WI38 (cell line): Measurements from ENCODE around the gene WIPI1.
"Not testable (repeated sequence)": the region's sequence is repeated elsewhere in the genome, so short reads cannot be mapped to it uniquely, and the experiment has no call there.

ENCODE experiments used
- H3K4me3 ChIP-seq: 2 replicates; pipeline ENCODE4 v1.5.1; 2011; ENCODE audit warnings: low read depth, mild to moderate bottlenecking, control low read depth, low read length
- CTCF ChIP-seq: IDR thresholded peaks from 2 replicates; pipeline ENCODE4 v1.5.1; 2012; ENCODE audit warnings: low read depth, mild to moderate bottlenecking, control low read depth, low read length

WIPI1 gene

GRCh38 chr17:68421486-68421885 is 35.8 kb downstream of the WIPI1 start:
- TF ChIP-seq CTCF: no peak
- H3K4me3 ChIP-seq: no peak overlapping the region

- no peak overlapping the region for H3K4me3 ChIP-seq
- TF ChIP-seq CTCF: no peak
Observed at GRCh38 chr17:68420065-68420464, 37.2 kb downstream of the WIPI1 start.

GRCh38 chr17:68418876-68419275 is 38.4 kb downstream of the WIPI1 start:
- TF ChIP-seq CTCF: no peak

GRCh38 chr17:68417317-68417716 is 40.0 kb downstream of the WIPI1 start:
- no peak for TF ChIP-seq CTCF
- no peak overlapping the region for H3K4me3 ChIP-seq

More at GRCh38 chr17:68418876-68419275, 38.4 kb downstream of the WIPI1 start:
- H3K4me3 ChIP-seq: no peak overlapping the region

- H3K4me3 ChIP-seq: not testable (repeated sequence)
Observed at GRCh38 chr17:68414901-68415300, 42.4 kb downstream of the WIPI1 start.

- H3K4me3 ChIP-seq: 0 out of 2 replicates have a peak overlapping the region, but pooled peaks have one; percentile 22
Observed at GRCh38 chr17:68413597-68414560, 43.4 kb downstream of the WIPI1 start.

- H3K4me3 ChIP-seq: not testable (repeated sequence)
Observed at GRCh38 chr17:68407656-68408055, 49.6 kb downstream of the WIPI1 start.

- not testable (repeated sequence) for H3K4me3 ChIP-seq
Observed at GRCh38 chr17:68403837-68404236, 53.5 kb downstream of the WIPI1 start.

- H3K4me3 ChIP-seq: no peak overlapping the region
- TF ChIP-seq CTCF: no peak
Observed at GRCh38 chr17:68403122-68403521, 54.2 kb downstream of the WIPI1 start.
